Endothelial cell of coronary artery (primary cell): Measurements from ENCODE around the gene TMEM63C. TPM values are rescaled to one million over a fixed set of nuclear protein-coding genes. Genes with fewer than 3 reads are reported as not detected.

Experiments used
- total RNA-seq: library from RNA; depleted of rRNA; stranded (reverse); fragments of >200 nt; gene quantifications from 2 replicates; pipeline ENCODE4 v1.2.3, GENCODE V29; 2014

TMEM63C gene
- total RNA-seq = 0.72 and 0.75 TPM in 2 replicates

GRCh38 chr14:77181603-77182437 lies at the start of gene TMEM63C:
Gene TMEM63C (plus strand): TSS chr14:77181798. CDS start chr14:77218814, 37,016 bp downstream.

GRCh38 chr14:77141214-77142004 lies 40.2 kb upstream of the TMEM63C start, which contains the start of gene ZDHHC22:
Gene ZDHHC22 (minus strand): TSS chr14:77141791. CDS start chr14:77139738, 2,053 bp downstream.

GRCh38 chr14:77271113-77271710 lies 89.6 kb downstream of the TMEM63C start, which contains the start of gene NGB:
Gene NGB (minus strand): TSS chr14:77271206. CDS start chr14:77270937, 269 bp downstream.

Other genes with a start within 250 kb of the TMEM63C start
- gene IRF2BPL, start 153.1 kb upstream of the TMEM63C start, total RNA-seq = 8.3 and 14.8 TPM in 2 replicates
- 13.3 and 13.4 TPM in 2 replicates for gene CIPC, start 83.5 kb upstream of the TMEM63C start, total RNA-seq
- 0.09 TPM in 1 of 2 replicates, not detected in the other for gene ZDHHC22, start 40.0 kb upstream of the TMEM63C start, total RNA-seq
- not detected in 2 replicates for gene NGB, start 89.4 kb downstream of the TMEM63C start, total RNA-seq
- gene POMT2, start 139.1 kb downstream of the TMEM63C start, total RNA-seq = 9.4 and 12.5 TPM in 2 replicates
- 9.3 and 18.1 TPM in 2 replicates for gene GSTZ1, start 139.2 kb downstream of the TMEM63C start, total RNA-seq
- 8.6 and 10.2 TPM in 2 replicates for gene TMED8, start 195.3 kb downstream of the TMEM63C start, total RNA-seq
- gene SAMD15, start 195.6 kb downstream of the TMEM63C start, total RNA-seq = 0.94 and 2.6 TPM in 2 replicates
- gene NOXRED1, start 241.7 kb downstream of the TMEM63C start, total RNA-seq = 0.09 TPM in 2 replicates